H1 (cell line): ENCODE data around the gene CCAR1. TPM values are rescaled to one million over a fixed set of nuclear protein-coding genes. Genes with fewer than 3 reads are reported as not detected.
A peak's percentile ranks its signal among the peaks of the same experiment; 100 is the strongest.

Experiments used
- CTCF ChIA-PET: fragments of 300-600 bp; sonication (Branson Sonifier 250); formaldehyde crosslinking; loops from one replicate; lab custom pipeline; 2021; ENCODE audit not compliant: partially characterized antibody; lab: Charles Lee
- POLR2A ChIA-PET: fragments of 300-600 bp; sonication (Branson Sonifier 250); formaldehyde crosslinking; loops from one replicate; lab custom pipeline; 2021; ENCODE audit warnings: inconsistent platforms; ENCODE audit not compliant: partially characterized antibody; lab: Charles Lee
- DNase-seq, 2 experiments: peaks; one replicate each; pipeline versions ENCODE4 v3.0.0 to v3.0.0-alpha.2; 2010 to 2022; ENCODE audit warnings: low spot score in 2 of 2, low read depth in 1 of 2, mixed read lengths in 1 of 2
- FAIRE-seq: peaks from 2 replicates; lab custom pipeline; 2011; peaks lifted over from hg19 to GRCh38; lab: Jason Lieb, UNC
- H2AFZ ChIP-seq: 2 replicates; pipeline ENCODE4 v1.8.1; 2012; ENCODE audit warnings: low read length, inconsistent platforms
- H2AK5ac ChIP-seq: 2 replicates; pipeline ENCODE4 v1.6.1; 2013; ENCODE audit warnings: low read depth, low read length
- H2BK120ac ChIP-seq: replicated peaks from 2 replicates; pipeline ENCODE3; 2013; ENCODE audit warnings: low read depth, low read length, inconsistent platforms
- H2BK12ac ChIP-seq: 2 replicates; pipeline ENCODE4 v1.6.1; 2013; ENCODE audit warnings: low read depth, low read length
- H2BK15ac ChIP-seq: 2 replicates; pipeline ENCODE4 v1.6.1; 2013; ENCODE audit warnings: low read length
- H2BK20ac ChIP-seq: 2 replicates; pipeline ENCODE4 v1.6.1; 2013; ENCODE audit warnings: low read length
- H2BK5ac ChIP-seq: 2 replicates; pipeline ENCODE4 v1.6.1; 2013; ENCODE audit warnings: low read depth, low read length
- H3K14ac ChIP-seq: 2 replicates; pipeline ENCODE4 v1.6.1; 2013; ENCODE audit warnings: inconsistent platforms; ENCODE audit not compliant: insufficient read length
- H3K18ac ChIP-seq: 2 replicates; pipeline ENCODE4 v1.6.1; 2013; ENCODE audit warnings: low read length; ENCODE audit errors: extremely low read depth
- H3K23ac ChIP-seq: 2 replicates; pipeline ENCODE4 v1.6.1; 2013; ENCODE audit warnings: inconsistent platforms; ENCODE audit not compliant: insufficient read length
- H3K23me2 ChIP-seq: 2 replicates; pipeline ENCODE4 v1.6.1; 2013; ENCODE audit warnings: low read depth, low read length
- H3K27ac ChIP-seq: 2 replicates; pipeline ENCODE4 v1.6.1; 2011; ENCODE audit warnings: low read depth, low read length, inconsistent platforms
- H3K27me3 ChIP-seq, 4 experiments: replicated peaks in 1 of 4; 1 replicate in 1 of 4; 2 replicates in 3 of 4; pipeline versions ENCODE4 v1.6.1 to v1.8.1; 2011 to 2013; ENCODE audit warnings: low read length in 3 of 4, mild to moderate bottlenecking in 3 of 4, inconsistent platforms in 2 of 4, mixed read lengths in 2 of 4, moderate library complexity in 1 of 4; ENCODE audit not compliant: control insufficient read depth in 3 of 4, insufficient read depth in 3 of 4; ENCODE audit errors: extremely low read depth in 1 of 4
- H3K36me3 ChIP-seq, 4 experiments: 2 replicates each; pipeline versions ENCODE4 v1.6.1 to v1.8.1; 2011 to 2013; ENCODE audit warnings: mild to moderate bottlenecking in 4 of 4, low read length in 3 of 4, moderate library complexity in 2 of 4, control low read depth in 1 of 4, inconsistent platforms in 1 of 4; ENCODE audit not compliant: insufficient read depth in 4 of 4, control insufficient read depth in 2 of 4
- H3K4ac ChIP-seq: replicated peaks from 2 replicates; pipeline ENCODE3; 2013; ENCODE audit warnings: low read length, low read depth, mixed read lengths, inconsistent platforms; ENCODE audit not compliant: insufficient read length
- H3K4me1 ChIP-seq, 4 experiments: replicated peaks in 1 of 4; 1 replicate in 1 of 4; 2 replicates in 3 of 4; pipeline versions ENCODE4 v1.6.1 to v1.8.1; 2011 to 2013; ENCODE audit warnings: low read length in 3 of 4, inconsistent platforms in 2 of 4, mixed read lengths in 1 of 4; ENCODE audit not compliant: insufficient read depth in 4 of 4, control insufficient read depth in 3 of 4
- H3K4me2 ChIP-seq, 2 experiments: 2 replicates each; pipeline versions ENCODE4 v1.6.1 to v1.8.1; 2011 to 2013; ENCODE audit warnings: low read depth in 2 of 2, low read length in 2 of 2, control low read depth in 1 of 2, inconsistent platforms in 1 of 2, mild to moderate bottlenecking in 1 of 2; ENCODE audit not compliant: insufficient read depth in 1 of 2
- H3K4me3 ChIP-seq, 4 experiments: fragments of 200-600, 300-600 bp in 1 of 4; sonication (generic), shearing (Covaris generic), sonication (Bioruptor Twin) in 1 of 4; 2 replicates each; pipeline versions ENCODE4 v1.5.1 to v1.8.1; 2011 to 2016; ENCODE audit warnings: low read length in 4 of 4, low read depth in 3 of 4, control low read depth in 2 of 4, inconsistent platforms in 2 of 4, mild to moderate bottlenecking in 2 of 4, mixed read lengths in 1 of 4, moderate library complexity in 1 of 4; ENCODE audit not compliant: insufficient read depth in 2 of 4; ENCODE audit errors: extremely low read depth in 1 of 4
- H3K56ac ChIP-seq: replicated peaks from 2 replicates; pipeline ENCODE3; 2013; ENCODE audit warnings: low read depth, mild to moderate bottlenecking, mixed read lengths, low read length, inconsistent platforms; ENCODE audit not compliant: insufficient read length
- H3K79me1 ChIP-seq: 2 replicates; pipeline ENCODE4 v1.6.1; 2013; ENCODE audit warnings: low read depth, low read length, control low read depth
- H3K79me2 ChIP-seq, 2 experiments: 2 replicates each; pipeline versions ENCODE4 v1.6.1 to v1.8.1; 2012 to 2013; ENCODE audit warnings: low read length in 2 of 2, mild to moderate bottlenecking in 2 of 2, inconsistent platforms in 1 of 2; ENCODE audit not compliant: insufficient read depth in 2 of 2, control insufficient read depth in 1 of 2
- H3K9ac ChIP-seq, 4 experiments: replicated peaks in 1 of 4; 1 replicate in 1 of 4; 2 replicates in 3 of 4; pipeline versions ENCODE4 v1.6.1 to v1.8.1; 2011 to 2013; ENCODE audit warnings: low read depth in 3 of 4, low read length in 3 of 4, control low read depth in 2 of 4, mild to moderate bottlenecking in 2 of 4, moderate library complexity in 2 of 4, inconsistent platforms in 1 of 4; ENCODE audit errors: extremely low read depth in 1 of 4
- H3K9me3 ChIP-seq, 2 experiments: 2 replicates each; pipeline versions ENCODE4 v1.6.1 to v1.8.1; 2012 to 2013; ENCODE audit warnings: mild to moderate bottlenecking in 2 of 2, moderate library complexity in 2 of 2, control low read depth in 1 of 2, inconsistent platforms in 1 of 2, low read depth in 1 of 2, low read length in 1 of 2, mixed read lengths in 1 of 2; ENCODE audit not compliant: insufficient read depth in 2 of 2
- H4K20me1 ChIP-seq, 2 experiments: replicated peaks in 1 of 2; 2 replicates each; pipeline versions ENCODE3 to v1.8.1; 2011 to 2013; ENCODE audit warnings: inconsistent platforms in 2 of 2, low read length in 2 of 2, mild to moderate bottlenecking in 1 of 2; ENCODE audit not compliant: insufficient read depth in 2 of 2, control insufficient read depth in 1 of 2
- H4K5ac ChIP-seq: 2 replicates; pipeline ENCODE4 v1.6.1; 2013; ENCODE audit warnings: low read length, low read depth, mixed read lengths, inconsistent platforms; ENCODE audit not compliant: insufficient read length
- H4K8ac ChIP-seq: 2 replicates; pipeline ENCODE4 v1.8.0; 2013; ENCODE audit warnings: mild to moderate bottlenecking, moderate library complexity, low read length, inconsistent platforms; ENCODE audit not compliant: insufficient read depth; ENCODE audit errors: extremely low read depth
- H4K91ac ChIP-seq: replicated peaks from 2 replicates; pipeline ENCODE3; 2013; ENCODE audit warnings: low read length, mixed read lengths, inconsistent platforms; ENCODE audit not compliant: insufficient read length
- EP300 ChIP-seq, 2 experiments: IDR thresholded peaks; 1 replicate in 1 of 2; 2 replicates in 1 of 2; pipeline ENCODE4 v1.6.1; 2011 to 2012; ENCODE audit warnings: low read depth in 2 of 2, low read length in 2 of 2, mild to moderate bottlenecking in 2 of 2, borderline replicate concordance in 1 of 2, inconsistent platforms in 1 of 2, moderate library complexity in 1 of 2
- GTF2F1 ChIP-seq: IDR thresholded peaks from 2 replicates; pipeline ENCODE4 v1.6.1; 2012; ENCODE audit warnings: low read depth, low read length, improper control_type of control experiment, borderline replicate concordance
- HDAC6 ChIP-seq: IDR thresholded peaks from one replicate; pipeline ENCODE4 v1.7.1; 2012; ENCODE audit warnings: low read depth, mild to moderate bottlenecking, inconsistent platforms, low read length, moderate library complexity
- KDM1A ChIP-seq: fragments of 200-600, 300-600 bp; sonication (generic); IDR thresholded peaks from 2 replicates; pipeline ENCODE4 v1.7.1; 2016; ENCODE audit warnings: mild to moderate bottlenecking, low read length, borderline replicate concordance
- RFX5 ChIP-seq: IDR thresholded peaks from 2 replicates; pipeline ENCODE4 v1.6.1; 2011; ENCODE audit warnings: low read depth, low read length, improper control_type of control experiment, borderline replicate concordance
- WGBS, 2 experiments: shearing (Covaris generic) in 1 of 2; methylation state at CpG; one replicate each; pipeline versions ENCODE4 v1.1.6 to v1.1.7; 2013 to 2015; ENCODE audit warnings: low lambda C conversion rate in 2 of 2, mixed read lengths in 2 of 2, inconsistent platforms in 1 of 2, low coverage in 1 of 2, missing lambda C conversion rate in 1 of 2; ENCODE audit not compliant: insufficient replicate concordance in 2 of 2, insufficient coverage in 1 of 2, insufficient read length in 1 of 2; ENCODE audit errors: extremely low coverage in 1 of 2, missing lambda C conversion rate in 1 of 2; 5-methylcytosine and 5-hydroxymethylcytosine counted together
- polyA plus RNA-seq, 7 experiments: library from polyadenylated mRNA; depleted of rRNA in 3 of 7; stranded (reverse) in 5 of 7; unstranded in 2 of 7; fragments of >200 nt in 5 of 7; fragments of 200-250 nt in 2 of 7; gene quantifications; 1 replicate in 5 of 7; 2 replicates in 1 of 7; 4 replicates in 1 of 7; pipeline versions ENCODE4 v1.2.1 to v1.2.3, GENCODE V29; 2011 to 2013; ENCODE audit warnings: missing spikeins in 2 of 7, mixed read lengths in 2 of 7
- total RNA-seq: library from RNA; stranded (reverse); fragmentation: NEBNext Ultra II Directional; extraction: Animal tissue kit (Norgen Biotek cat#: 25700); gene quantifications from 2 replicates; pipeline ENCODE4 v1.2.1, GENCODE V29; 2021

The CCAR1 gene
- total and polyA plus RNA-seq, 2 of the 8 experiments (the other 6 are each of a cell fraction or from before 2014, with no cell fraction given): 91.6 to 111 TPM

DNA sequence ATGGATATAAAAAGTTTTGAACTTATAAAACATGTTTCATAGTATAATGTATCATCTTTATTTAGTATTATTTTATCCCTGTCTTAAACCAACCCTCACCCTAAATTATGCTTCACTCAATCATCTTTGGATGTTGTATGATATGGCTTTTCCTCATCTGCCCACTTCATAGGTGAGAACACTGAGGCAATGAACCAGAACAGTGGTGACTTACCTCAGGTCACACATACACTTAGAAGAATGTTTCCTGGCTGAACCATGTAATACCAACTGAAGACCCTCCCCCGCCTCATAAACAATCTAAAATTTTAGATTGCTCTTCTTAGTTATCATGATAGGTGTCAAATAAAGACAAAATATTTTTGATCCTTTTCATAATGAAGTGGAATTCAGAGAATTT, 83.7 kb downstream of the CCAR1 start:
- Histone ChIP-seq H3K4me2 (no peak overlapping the region), H3K4ac (no peak overlapping the region), H3K79me2 (no peaks in the 10 kb centered on the region), H4K8ac (no peak overlapping the region), H2BK20ac (no peak overlapping the region), H2BK120ac (no peak overlapping the region), H2BK12ac (no peak overlapping the region), H3K18ac (no peak overlapping the region), H3K14ac (no peak overlapping the region), H3K27ac (no peak overlapping the region), H3K4me1 (no peaks in the 10 kb centered on the region), H3K23me2 (no peaks in the 10 kb centered on the region), H3K4me3 (no peak overlapping the region), H4K20me1 (no peaks in the 10 kb centered on the region), H3K23ac (no peak overlapping the region), H3K56ac (no peak overlapping the region), H3K79me1 (no peaks in the 10 kb centered on the region), H2BK15ac (no peak overlapping the region), H2AK5ac (no peak overlapping the region), H4K5ac (no peak overlapping the region), H2BK5ac (no peak overlapping the region), H2AFZ (no peak overlapping the region), H3K27me3 (no peaks in the 10 kb centered on the region), H3K9ac (no peak overlapping the region), H4K91ac (no peak overlapping the region), H3K36me3 (no peaks in the 10 kb centered on the region), H3K9me3 (no peaks in the 10 kb centered on the region)
- ChIA-PET POLR2A (interaction anchor here (1.6 kb wide), 1 partner anchor 22 kb away, joined by 3 read pairs; the partner anchor contains the start of gene STOX1), CTCF (interaction anchor here (0.9 kb wide), 1 partner anchor 91 kb away, joined by 3 read pairs; no protein-coding TSS in a partner anchor)
- TF ChIP-seq EP300 (IDR thresholded peaks at IDR 0.05; ENCODE audit: borderline replicate concordance in 1 of 2, low read depth in 2 of 2, low read length in 2 of 2) (no peak), KDM1A (0 out of 2 replicates have a peak, but pooled peaks have one; percentile 21), RFX5 (no peak), HDAC6 (no peak), GTF2F1 (no peak)
- DNase-seq (no peak), FAIRE-seq (no peak)
- 88% methylated on average over 1 of the region's 1 CpG; no CpG with 5 or more reads in 1 of the 2 experiments for WGBS, 2 experiments
